Measurements from ENCODE around the gene CTIF. TPM values are rescaled to one million over a fixed set of nuclear protein-coding genes. Genes with fewer than 3 reads are reported as not detected.

The CTIF gene
- total and polyA plus RNA-seq, 4 donors = 12.2 to 45.7 (median 32.6) TPM

- H3K27ac ChIP-seq (ENCODE audit: low read depth in 1 of 2, low read length in 1 of 2) = no peak overlapping the region
- no peak overlapping the region for H3K4me3 ChIP-seq
- H3K4me1 ChIP-seq (ENCODE audit: control insufficient read depth in 5 of 5, insufficient read depth in 5 of 5, low read length in 5 of 5) = peaks cover 2 to 20% (median 6%) of the 10 kb centered on the region in 5 donors
- H3K36me3 ChIP-seq (ENCODE audit: control insufficient read depth in 4 of 4, insufficient read depth in 4 of 4, low read length in 4 of 4) = peaks cover 10 to 25% (median 12%) of the 10 kb centered on the region in 4 donors
- 92 to 97% methylated on average over 4 of the region's 4 CpGs for WGBS, 2 donors
- DNase-seq = no peak
- peaks cover 0 to 6% (median 3%) of the 10 kb centered on the region in 4 donors for H3K9me3 ChIP-seq (ENCODE audit: control insufficient read depth in 4 of 4, insufficient read depth in 3 of 4, low read length in 3 of 4)
- TF ChIP-seq, protein P1, sequence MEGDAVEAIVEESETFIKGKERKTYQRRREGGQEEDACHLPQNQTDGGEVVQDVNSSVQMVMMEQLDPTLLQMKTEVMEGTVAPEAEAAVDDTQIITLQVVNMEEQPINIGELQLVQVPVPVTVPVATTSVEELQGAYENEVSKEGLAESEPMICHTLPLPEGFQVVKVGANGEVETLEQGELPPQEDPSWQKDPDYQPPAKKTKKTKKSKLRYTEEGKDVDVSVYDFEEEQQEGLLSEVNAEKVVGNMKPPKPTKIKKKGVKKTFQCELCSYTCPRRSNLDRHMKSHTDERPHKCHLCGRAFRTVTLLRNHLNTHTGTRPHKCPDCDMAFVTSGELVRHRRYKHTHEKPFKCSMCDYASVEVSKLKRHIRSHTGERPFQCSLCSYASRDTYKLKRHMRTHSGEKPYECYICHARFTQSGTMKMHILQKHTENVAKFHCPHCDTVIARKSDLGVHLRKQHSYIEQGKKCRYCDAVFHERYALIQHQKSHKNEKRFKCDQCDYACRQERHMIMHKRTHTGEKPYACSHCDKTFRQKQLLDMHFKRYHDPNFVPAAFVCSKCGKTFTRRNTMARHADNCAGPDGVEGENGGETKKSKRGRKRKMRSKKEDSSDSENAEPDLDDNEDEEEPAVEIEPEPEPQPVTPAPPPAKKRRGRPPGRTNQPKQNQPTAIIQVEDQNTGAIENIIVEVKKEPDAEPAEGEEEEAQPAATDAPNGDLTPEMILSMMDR (IDR thresholded peaks at IDR 0.05; ENCODE audit: control extremely low read depth, extremely low read depth) = no peak
- H3K27me3 ChIP-seq (ENCODE audit: control insufficient read depth in 3 of 3, insufficient read depth in 3 of 3, low read length in 2 of 3) = no peaks in the 10 kb centered on the region
- no peak for ATAC-seq (ENCODE audit: insufficient read depth, low FRiP score)
- no peak overlapping the region for H3K9ac ChIP-seq (ENCODE audit: insufficient read depth in 1 of 2, low read length in 2 of 2)
Measured at GRCh38 chr18:48674758-48675351, 136.0 kb downstream of the CTIF start.

DNA sequence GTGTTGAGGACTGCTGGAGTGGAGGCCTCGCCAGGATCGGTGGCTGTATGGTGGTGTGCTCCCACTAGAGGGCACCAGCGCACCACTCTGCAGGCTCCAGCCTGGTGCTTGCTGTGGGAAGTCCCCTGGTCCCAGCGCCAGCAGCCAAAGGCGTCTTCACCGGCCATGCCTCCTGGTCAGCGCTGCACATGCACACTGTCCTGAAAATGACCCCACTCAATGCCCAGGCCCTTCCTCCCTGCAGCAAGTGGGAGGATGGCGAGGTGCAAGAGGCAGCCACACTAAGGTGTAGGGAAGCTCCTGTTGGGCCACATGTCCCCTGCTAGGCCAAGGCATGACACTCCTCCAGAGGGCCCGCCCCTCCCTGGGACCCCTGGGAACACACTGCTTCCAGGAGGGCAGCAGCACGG is 136.5 kb downstream of the CTIF start:
- H3K9ac ChIP-seq (ENCODE audit: insufficient read depth in 1 of 2, low read length in 2 of 2) = no peak overlapping the region
- H3K27ac ChIP-seq (ENCODE audit: low read depth in 1 of 2, low read length in 1 of 2) = no peak overlapping the region
- H3K9me3 ChIP-seq (ENCODE audit: control insufficient read depth in 4 of 4, insufficient read depth in 3 of 4, low read length in 3 of 4) = peaks cover 0 to 6% (median 3%) of the 10 kb centered on the region in 4 donors
- DNase-seq (peak; percentile 88 to 92 (median 91)), ATAC-seq (ENCODE audit: insufficient read depth, low FRiP score) (peak; percentile 89)
- no peak overlapping the region for H3K4me3 ChIP-seq
- peaks cover 9 to 20% (median 11%) of the 10 kb centered on the region in 4 donors for H3K36me3 ChIP-seq (ENCODE audit: control insufficient read depth in 4 of 4, insufficient read depth in 4 of 4, low read length in 4 of 4)
- no peaks in the 10 kb centered on the region for H3K27me3 ChIP-seq (ENCODE audit: control insufficient read depth in 3 of 3, insufficient read depth in 3 of 3, low read length in 2 of 3)
- WGBS, 2 donors = 11 to 16% methylated on average over 10 of the region's 10 CpGs
- TF ChIP-seq, protein P1 (IDR thresholded peaks at IDR 0.05; ENCODE audit: control extremely low read depth, extremely low read depth) = peak; percentile 96
- peaks cover 2 to 20% (median 7%) of the 10 kb centered on the region in 5 donors for H3K4me1 ChIP-seq (ENCODE audit: control insufficient read depth in 5 of 5, insufficient read depth in 5 of 5, low read length in 5 of 5)

DNA sequence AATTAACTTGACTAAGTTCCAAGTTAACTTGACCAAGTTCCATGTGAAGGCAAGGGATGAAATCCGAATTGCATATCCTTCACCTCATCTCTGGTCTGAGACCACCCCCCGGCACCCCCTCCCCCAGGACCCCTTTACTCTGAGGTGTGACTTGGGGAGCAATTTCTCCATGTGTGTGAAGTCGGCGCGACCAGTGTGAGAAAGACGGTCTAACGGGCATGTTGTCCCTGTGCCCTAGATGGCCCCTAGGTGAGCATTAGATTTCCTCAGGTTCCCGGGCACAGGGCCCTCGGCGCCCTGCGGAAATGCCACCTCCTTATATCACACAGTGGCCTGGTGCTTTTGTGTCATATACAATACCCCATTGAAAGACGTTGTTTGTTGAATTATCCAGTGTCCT is 137.1 kb downstream of the CTIF start:
- WGBS, 2 donors = 81 to 87% methylated on average over 12 of the region's 12 CpGs
- Histone ChIP-seq H3K36me3 (ENCODE audit: control insufficient read depth in 4 of 4, insufficient read depth in 4 of 4, low read length in 4 of 4) (peaks cover 7 to 14% (median 7%) of the 10 kb centered on the region in 4 donors), H3K27me3 (ENCODE audit: control insufficient read depth in 3 of 3, insufficient read depth in 3 of 3, low read length in 2 of 3) (no peaks in the 10 kb centered on the region), H3K27ac (ENCODE audit: low read depth in 1 of 2, low read length in 1 of 2) (no peak overlapping the region), H3K4me3 (no peak overlapping the region), H3K9ac (ENCODE audit: insufficient read depth in 1 of 2, low read length in 2 of 2) (no peak overlapping the region), H3K4me1 (ENCODE audit: control insufficient read depth in 5 of 5, insufficient read depth in 5 of 5, low read length in 5 of 5) (peaks cover 2 to 26% (median 7%) of the 10 kb centered on the region in 5 donors), H3K9me3 (ENCODE audit: control insufficient read depth in 4 of 4, insufficient read depth in 3 of 4, low read length in 3 of 4) (peaks cover 0 to 6% (median 3%) of the 10 kb centered on the region in 4 donors)
- ATAC-seq (ENCODE audit: insufficient read depth, low FRiP score) = no peak
- DNase-seq = no peak
- TF ChIP-seq, protein P1 (IDR thresholded peaks at IDR 0.05; ENCODE audit: control extremely low read depth, extremely low read depth) = no peak
